ENCODE data around the gene LRRTM4.

The LRRTM4 gene

GRCh38 chr2:76977846-76978727 is 544.1 kb downstream of the LRRTM4 start:
- peak in 1 of 2 experiments; percentile 3 for DNase-seq

- DNase-seq, result no peak
Measured at GRCh38 chr2:76975752-76976151, 546.4 kb downstream of the LRRTM4 start.

- DNase-seq, result no peak
Measured at GRCh38 chr2:76973610-76974009, 548.6 kb downstream of the LRRTM4 start.

- DNase-seq, result no peak
Measured at GRCh38 chr2:76965772-76966171, 556.4 kb downstream of the LRRTM4 start.

GRCh38 chr2:76958749-76959148 is 563.4 kb downstream of the LRRTM4 start:
- DNase-seq, result no peak

DNA sequence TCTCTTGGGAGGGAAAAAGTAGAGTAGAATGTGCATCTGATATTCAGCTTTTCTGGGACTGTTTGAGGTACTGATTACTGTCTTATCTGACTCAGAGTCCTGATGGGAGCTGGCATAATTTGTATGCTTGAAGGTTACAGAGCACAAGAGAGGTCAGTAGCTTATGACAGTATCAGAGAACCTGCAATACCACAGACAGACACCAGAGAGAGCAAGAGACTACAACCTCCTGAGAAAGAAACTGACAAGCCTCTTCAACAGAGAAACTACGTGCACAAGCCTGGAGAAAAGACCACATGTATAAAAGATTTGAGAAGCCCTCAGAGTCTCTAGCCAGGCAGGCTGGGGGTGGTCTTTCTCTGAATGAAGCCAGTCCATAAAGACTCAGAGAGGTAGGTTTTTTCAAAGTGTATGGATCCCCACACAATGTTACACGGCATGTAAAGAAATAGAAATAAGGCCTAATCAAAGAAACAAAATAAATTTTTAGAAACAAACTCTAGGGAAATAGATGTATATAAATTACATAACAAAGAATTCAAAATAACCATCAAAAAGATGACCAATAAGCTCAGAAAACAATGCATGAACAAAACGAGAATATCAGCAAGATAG is 568.3 kb downstream of the LRRTM4 start:
- peak; percentile 63 to 77 for DNase-seq

DNA sequence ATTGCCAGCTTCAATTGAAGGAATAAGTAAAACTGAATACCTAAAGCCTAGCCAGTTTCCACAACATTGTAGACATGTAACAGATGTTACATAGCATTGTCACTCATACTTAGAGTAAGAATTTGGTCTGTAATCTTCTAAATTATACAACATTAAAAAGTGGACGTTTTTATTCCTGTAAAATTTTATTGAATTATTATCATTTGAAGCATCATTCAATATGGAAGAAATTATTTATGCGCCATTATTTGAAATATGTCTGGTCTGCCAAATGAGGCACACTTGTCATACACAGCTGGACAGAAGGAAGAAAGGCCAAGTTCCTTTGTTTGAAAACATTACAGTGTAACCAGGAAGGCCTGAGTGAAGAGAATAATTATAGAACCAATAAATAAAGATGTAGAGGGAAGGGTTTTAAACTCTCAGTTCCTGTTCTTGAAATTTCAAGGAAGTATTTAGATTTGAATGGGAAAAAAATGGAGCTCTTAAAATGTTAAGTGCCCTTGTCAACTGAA is 575.5 kb downstream of the LRRTM4 start:
- no peak for DNase-seq

GRCh38 chr2:76940559-76940958 is 581.6 kb downstream of the LRRTM4 start:
- no peak for DNase-seq

DNA sequence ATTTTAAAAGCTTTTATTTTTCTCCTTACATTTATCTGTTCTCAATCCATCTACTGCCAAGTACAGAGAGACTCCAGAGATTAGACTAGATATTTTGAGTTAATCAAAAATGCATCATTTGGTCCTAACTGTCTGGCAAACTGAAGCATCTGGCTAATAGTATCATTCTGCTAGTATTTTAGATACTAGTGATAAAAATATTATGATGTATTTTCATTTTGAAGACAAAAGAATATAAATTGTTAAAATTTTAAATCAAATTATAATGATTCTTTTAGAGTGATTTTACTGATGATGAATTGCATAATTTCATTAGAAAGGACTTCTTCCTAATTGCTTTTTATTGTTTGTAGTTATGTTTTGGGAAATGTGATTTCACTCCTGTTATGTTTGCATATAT is 584.0 kb downstream of the LRRTM4 start:
- DNase-seq, result no peak

DNA sequence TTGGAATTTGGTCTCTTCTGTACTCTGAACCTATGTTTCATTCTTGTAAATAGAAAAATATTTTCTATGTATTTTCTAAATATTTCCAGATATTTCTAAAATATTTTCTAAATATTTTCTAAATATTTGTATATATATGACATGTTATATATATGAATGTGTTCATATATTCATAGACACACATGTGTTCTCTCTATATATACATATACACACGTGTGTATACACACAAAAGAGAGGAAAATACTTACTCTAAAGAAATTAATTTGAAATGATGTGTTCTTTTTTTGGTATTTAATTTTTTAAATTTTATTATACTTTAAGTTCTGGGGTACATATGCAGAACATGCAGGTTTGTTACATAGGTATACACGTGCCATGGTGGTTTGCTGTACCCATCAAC is 589.6 kb downstream of the LRRTM4 start:
- DNase-seq, result no peak

DNA sequence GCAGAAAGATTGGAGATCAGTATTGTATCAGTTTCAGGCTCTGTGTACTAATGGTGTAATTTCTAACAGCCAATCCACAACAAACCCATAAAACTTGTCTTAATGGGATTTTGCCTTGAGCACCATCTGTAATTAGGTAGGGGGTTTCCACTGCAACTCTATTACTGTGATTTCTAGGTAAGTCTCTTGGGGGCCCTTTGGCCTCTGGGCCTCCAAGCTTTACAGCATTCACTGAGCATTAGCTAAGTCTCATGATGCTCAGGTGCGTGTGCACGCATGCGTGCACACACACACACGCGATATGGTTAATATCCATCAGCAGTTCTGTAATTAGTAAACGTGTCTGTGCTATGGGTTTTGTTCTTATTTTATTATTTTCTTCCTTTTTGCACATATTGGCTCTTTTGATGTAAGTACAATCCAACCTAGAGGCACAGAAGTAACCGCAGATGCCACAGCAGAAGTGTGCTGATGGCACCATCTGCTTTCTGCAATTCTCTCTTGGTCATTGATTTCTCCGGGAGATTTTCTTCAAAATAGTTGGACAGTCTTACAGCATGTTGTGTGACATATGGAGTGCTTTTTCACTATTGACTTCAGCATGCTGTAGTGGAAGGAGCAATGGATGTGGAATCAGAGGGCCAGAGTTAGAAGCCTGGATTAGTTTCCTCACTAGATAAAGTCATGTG is 592.0 kb downstream of the LRRTM4 start:
- peak; percentile 90 to 96 for DNase-seq

DNA sequence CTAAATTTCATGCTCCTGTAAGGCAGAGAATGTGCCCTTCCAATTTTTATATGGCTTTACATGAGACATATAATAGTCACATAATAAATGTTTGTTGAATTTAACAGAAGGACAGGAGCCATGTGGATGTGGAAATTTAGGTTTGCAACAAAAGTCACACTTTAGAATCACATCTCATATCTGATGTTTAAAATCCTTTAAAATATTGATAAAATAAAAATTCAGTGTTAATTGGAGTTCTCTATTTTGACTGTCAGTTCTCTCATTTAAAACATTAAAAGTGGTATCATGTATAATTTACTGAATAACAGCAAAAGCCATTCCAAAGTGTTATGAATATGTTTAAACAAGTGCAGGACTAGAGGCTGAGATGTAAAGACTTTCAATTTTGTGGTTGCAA is 594.1 kb downstream of the LRRTM4 start:
- no peak for DNase-seq

DNA sequence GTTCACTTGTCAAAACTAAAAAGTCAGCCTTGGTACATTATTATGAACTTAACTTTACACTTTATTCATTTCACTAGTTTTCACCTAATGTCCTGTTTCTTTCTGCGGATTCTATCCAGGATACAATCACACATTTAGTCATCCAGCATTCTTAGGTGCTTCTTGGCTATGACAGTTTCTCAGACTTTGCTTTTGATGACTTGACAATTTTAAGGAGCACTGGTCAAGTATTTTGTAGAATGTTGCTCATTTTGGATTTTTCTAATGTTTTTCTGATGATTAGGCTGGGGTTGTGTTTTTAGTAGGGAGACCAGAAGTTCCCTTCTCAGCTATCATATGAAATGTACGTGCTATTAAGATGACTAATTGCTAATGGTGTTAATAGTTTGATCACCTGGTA is 601.2 kb downstream of the LRRTM4 start:
- no peak for DNase-seq

DNA sequence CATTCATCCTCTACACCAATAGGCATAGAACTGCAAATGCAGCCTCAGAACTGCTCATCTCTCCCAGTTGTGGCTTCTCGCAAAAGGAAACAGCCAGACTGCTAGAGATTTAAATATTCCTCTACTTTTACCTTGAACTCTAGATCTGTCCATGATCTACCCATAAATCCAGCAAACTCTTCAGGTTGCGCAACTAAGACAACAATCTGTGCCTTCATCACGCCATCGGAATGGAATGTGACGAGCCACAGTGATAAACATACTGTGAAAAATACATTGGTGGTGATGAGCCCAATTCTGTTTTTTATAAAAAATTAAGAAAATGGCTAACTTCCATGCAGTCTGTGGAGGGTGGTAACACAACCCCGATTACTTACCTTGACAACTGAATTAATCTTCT is 626.7 kb downstream of the LRRTM4 start:
- DNase-seq, result no peak

GRCh38 chr2:76870581-76870980 is 651.6 kb downstream of the LRRTM4 start:
- DNase-seq, result no peak

DNA sequence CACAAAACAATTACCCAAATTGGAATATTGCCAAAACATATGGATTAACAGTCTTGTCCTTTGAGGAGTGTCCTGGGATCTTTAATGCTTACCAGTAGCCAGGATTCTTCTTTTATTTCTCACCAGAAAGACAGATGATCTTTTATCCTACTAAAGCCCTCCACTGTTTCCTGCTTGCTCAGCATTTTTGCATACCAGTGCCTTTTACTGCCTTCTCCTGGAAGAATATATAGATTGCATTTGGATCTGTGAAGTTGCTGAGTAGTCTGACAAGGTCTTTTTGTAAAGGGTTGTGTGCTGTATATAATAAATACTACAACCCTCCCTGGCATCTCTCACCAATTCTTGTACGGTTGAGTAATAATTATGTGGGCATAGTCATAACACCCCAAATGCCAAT is 652.2 kb downstream of the LRRTM4 start:
- DNase-seq, result peak in 1 of 2 experiments; percentile 39

- DNase-seq, result no peak
Measured at GRCh38 chr2:76867854-76868253, 654.3 kb downstream of the LRRTM4 start.

GRCh38 chr2:76866464-76866863 is 655.7 kb downstream of the LRRTM4 start:
- DNase-seq, result no peak

DNA sequence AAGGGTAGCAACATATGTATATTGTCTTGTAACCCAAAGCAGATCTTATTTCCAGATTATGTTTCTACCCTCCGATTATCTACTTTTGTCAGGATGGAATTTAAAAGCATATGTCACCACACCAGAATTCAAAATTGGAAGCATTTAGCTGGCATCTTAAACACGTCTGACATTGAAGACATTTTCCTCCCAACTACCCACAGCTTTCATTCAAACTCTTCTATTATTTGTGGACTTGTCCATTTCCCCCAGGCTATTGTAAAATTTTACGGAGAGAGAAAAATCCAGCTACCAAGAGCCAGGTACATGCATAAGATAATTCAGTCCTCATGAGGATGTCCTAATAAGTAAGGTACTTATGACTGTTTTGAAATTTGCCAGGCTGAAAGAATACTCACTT is 659.3 kb downstream of the LRRTM4 start:
- no peak for DNase-seq

GRCh38 chr2:76861708-76862107 is 660.5 kb downstream of the LRRTM4 start:
- no peak for DNase-seq

GRCh38 chr2:76851000-76851399 is 671.2 kb downstream of the LRRTM4 start:
- no peak for DNase-seq

DNA sequence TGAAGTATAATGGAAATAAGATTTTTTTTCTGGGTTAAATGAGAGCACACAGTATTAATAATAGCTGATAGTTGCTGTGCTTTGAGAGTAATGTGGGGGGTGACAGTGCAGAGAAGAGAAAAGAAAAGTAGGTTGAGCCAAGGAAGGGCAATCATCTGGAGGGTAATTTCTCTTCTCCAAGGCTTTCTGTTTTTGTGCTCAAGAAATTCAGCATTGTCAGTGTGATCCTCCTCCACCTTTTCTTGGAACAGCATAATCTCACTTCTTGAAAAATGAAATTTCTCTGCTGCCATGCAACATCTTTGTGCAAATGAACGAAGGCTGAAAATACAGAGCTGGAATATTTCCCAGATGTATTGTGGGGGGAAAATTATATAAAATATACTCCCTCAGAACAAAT is 673.1 kb downstream of the LRRTM4 start:
- no peak for DNase-seq

DNA sequence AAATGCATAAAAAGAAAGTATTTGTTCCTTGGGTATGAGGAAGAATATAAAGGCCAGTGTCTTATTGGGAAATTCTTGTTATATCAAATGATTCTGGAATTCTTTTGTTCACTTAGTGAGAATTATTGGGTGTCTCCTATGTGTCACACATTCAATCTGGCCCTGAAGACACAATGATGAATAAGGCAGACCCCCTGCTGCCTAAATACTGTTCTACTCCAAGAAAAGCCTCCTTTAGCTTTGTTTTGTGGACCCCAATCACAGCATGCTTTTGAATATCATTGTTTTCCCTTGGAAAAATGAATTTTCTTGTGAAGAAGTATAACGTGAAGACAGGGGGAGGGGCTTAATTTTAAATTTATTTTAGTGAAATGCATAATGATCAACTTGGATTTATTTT is 682.4 kb downstream of the LRRTM4 start:
- no peak for DNase-seq
